Posterior cingulate gyrus (tissue), 11 donors: Measurements from ENCODE around the gene RAB43.
A peak's percentile ranks its signal among the peaks of the same experiment; 100 is the strongest.
"Not testable (repeated sequence)": the region's sequence is repeated elsewhere in the genome, so short reads cannot be mapped to it uniquely, and the experiment has no call there.

ENCODE experiments used
- DNase-seq, 10 donors: peaks; one replicate each; pipeline versions ENCODE4 v3.0.0 to v3.0.0-alpha.2; 2020 to 2021; ENCODE audit warnings: mixed read lengths in 3 of 10
- intact Hi-C: fragments of 100-400 bp; cut with DNase I; formaldehyde crosslinking; loops from one replicate; pipeline ENCODE4 v1.15.1; 2023

The RAB43 gene

GRCh38 chr3:129121792-129122411 is at the start of gene RAB43:
Gene RAB43, minus strand, starts transcription at chr3:129121804. Its CDS starts 315 bp downstream, at chr3:129121489.
- peak; percentile 57 to 97 (median 80) for DNase-seq
- intact Hi-C loops = no loop called here

- DNase-seq = no peak
- intact Hi-C loops = no loop called here
Observed at GRCh38 chr3:129166579-129167332, 45.2 kb upstream of the RAB43 start.

GRCh38 chr3:129165594-129165993 is 44.0 kb upstream of the RAB43 start:
- intact Hi-C loops, DNase-seq: not testable (repeated sequence)

GRCh38 chr3:129164500-129164899 is 42.9 kb upstream of the RAB43 start:
- intact Hi-C loops = no loop called here
- DNase-seq = no peak

GRCh38 chr3:129162729-129163579 is 41.4 kb upstream of the RAB43 start:
- intact Hi-C loops = no loop called here
- DNase-seq = no peak

- no peak for DNase-seq
- intact Hi-C loops = loop anchor here (1.0 kb wide), 1 partner anchor 87 kb away; the partner anchor contains the start of gene COPG1
Observed at GRCh38 chr3:129161860-129162271, 40.3 kb upstream of the RAB43 start.

GRCh38 chr3:129160891-129161859 is 39.6 kb upstream of the RAB43 start, which contains the start of gene ISY1:
Gene ISY1, minus strand, starts transcription at chr3:129161063. Its CDS starts 88 bp downstream, at chr3:129160975.
- intact Hi-C loops = loop anchor here (1.0 kb wide), 1 partner anchor 88 kb away; the partner anchor contains the start of gene COPG1
- DNase-seq = peak; percentile 82 to 97 (median 84)

- peak in 2 of 10 donors; percentile 64 to 80 for DNase-seq
- intact Hi-C loops = no loop called here
Observed at GRCh38 chr3:129144786-129145185, 23.2 kb upstream of the RAB43 start.

- intact Hi-C loops, DNase-seq: not testable (repeated sequence)
Observed at GRCh38 chr3:129141011-129141410, 19.4 kb upstream of the RAB43 start.

GRCh38 chr3:129139911-129140310 is 18.3 kb upstream of the RAB43 start:
- intact Hi-C loops = no loop called here
- peak in 1 of 10 donors; percentile 4 for DNase-seq

GRCh38 chr3:129136275-129136674 is 14.7 kb upstream of the RAB43 start:
- intact Hi-C loops = not testable (repeated sequence)
- DNase-seq = peak in 2 of 10 donors; percentile 20 to 22

GRCh38 chr3:129132097-129132866 is 10.7 kb upstream of the RAB43 start:
- DNase-seq = peak in 3 of 10 donors; percentile 34 to 79 (median 70)

GRCh38 chr3:129131465-129132088 is 10.0 kb upstream of the RAB43 start:
- no peak for DNase-seq
- intact Hi-C loops = no loop called here

More at GRCh38 chr3:129132097-129132866, 10.7 kb upstream of the RAB43 start:
- intact Hi-C loops = no loop called here

- intact Hi-C loops = no loop called here
- peak in 3 of 10 donors; percentile 3 to 28 (median 17) for DNase-seq
Observed at GRCh38 chr3:129130291-129130813, 8.7 kb upstream of the RAB43 start.

GRCh38 chr3:129128357-129129155 is 7.0 kb upstream of the RAB43 start:
- intact Hi-C loops = no loop called here
- DNase-seq = peak in 2 of 10 donors; percentile 41 to 75

- intact Hi-C loops = no loop called here
- DNase-seq = peak in 2 of 10 donors; percentile 64 to 65
Observed at GRCh38 chr3:129126726-129127280, 5.2 kb upstream of the RAB43 start.
